GM23338 (cell line): ENCODE results near the gene CNNM1. TPM values are rescaled to one million over a fixed set of nuclear protein-coding genes. Genes with fewer than 3 reads are reported as not detected.

Experiments used
- ATAC-seq: fragments of 200-7000 bp; cut with Tn5 transposase; 3 replicates; pipeline ENCODE4 v1.9.1; 2020
- DNase-seq: peaks from one replicate; pipeline ENCODE4 v3.0.0-alpha.2; 2015; ENCODE audit warnings: low spot score
- H2AFZ ChIP-seq: fragments of 200-600 bp; sonication (generic); 2 replicates; pipeline ENCODE4 v1.8.0; 2016; ENCODE audit warnings: antibody characterized with exemption, mild to moderate bottlenecking, moderate library complexity
- H3F3A ChIP-seq: fragments of 200-600 bp; sonication (generic); replicated peaks from 2 replicates; pipeline ENCODE4 v1.8.0; 2017; ENCODE audit warnings: antibody characterized with exemption, mixed run types, low read depth
- H3K27ac ChIP-seq: fragments of 200-600 bp; sonication (generic); 2 replicates; pipeline ENCODE4 v1.6.1; 2016; ENCODE audit warnings: low read depth
- H3K27me3 ChIP-seq: fragments of 200-600 bp; sonication (generic); 2 replicates; pipeline ENCODE4 v1.8.0; 2016; ENCODE audit warnings: mild to moderate bottlenecking, mixed run types, moderate library complexity; ENCODE audit not compliant: insufficient read depth
- H3K36me3 ChIP-seq: fragments of 200-600 bp; sonication (generic); 2 replicates; pipeline ENCODE4 v1.8.0; 2016; ENCODE audit warnings: mild to moderate bottlenecking; ENCODE audit not compliant: insufficient read depth
- H3K4me1 ChIP-seq: fragments of 200-600 bp; sonication (generic); 2 replicates; pipeline ENCODE4 v1.8.0; 2016; ENCODE audit warnings: mild to moderate bottlenecking, moderate library complexity; ENCODE audit not compliant: insufficient read depth
- H3K4me2 ChIP-seq: fragments of 200-600 bp; sonication (generic); 2 replicates; pipeline ENCODE4 v1.7.1; 2017; ENCODE audit warnings: mixed run types
- H3K4me3 ChIP-seq: fragments of 200-600 bp; sonication (generic); 2 replicates; pipeline ENCODE4 v1.6.1; 2016; ENCODE audit warnings: mixed run types
- H3K79me2 ChIP-seq: fragments of 200-600 bp; sonication (generic); replicated peaks from 2 replicates; pipeline ENCODE4 v1.8.0; 2017; ENCODE audit warnings: mild to moderate bottlenecking; ENCODE audit not compliant: insufficient read depth
- H3K9me2 ChIP-seq: fragments of 200-600 bp; sonication (generic); 2 replicates; pipeline ENCODE4 v1.8.0; 2017; ENCODE audit not compliant: insufficient read depth
- H4K20me1 ChIP-seq: fragments of 200-600 bp; sonication (generic); replicated peaks from 2 replicates; pipeline ENCODE4 v1.8.0; 2017; ENCODE audit warnings: mild to moderate bottlenecking; ENCODE audit not compliant: insufficient read depth
- H3K27ac Mint-ChIP-seq: 2 replicates; pipeline ENCODE4 v1.8.0; 2020; ENCODE audit warnings: inconsistent platforms, mild to moderate bottlenecking, moderate library complexity, mixed read lengths
- H3K27me3 Mint-ChIP-seq: 3 replicates; pipeline ENCODE4 v1.8.0; 2022; ENCODE audit warnings: low read depth, mild to moderate bottlenecking, moderate library complexity, mixed read lengths, inconsistent platforms; ENCODE audit not compliant: insufficient read depth, poor library complexity
- H3K36me3 Mint-ChIP-seq: 3 replicates; pipeline ENCODE4 v1.8.0; 2021; ENCODE audit warnings: low read depth, mild to moderate bottlenecking, inconsistent platforms, moderate library complexity, mixed read lengths
- H3K4me1 Mint-ChIP-seq: 3 replicates; pipeline ENCODE4 v1.8.0; 2020; ENCODE audit warnings: mild to moderate bottlenecking, inconsistent platforms, mixed read lengths
- H3K4me3 Mint-ChIP-seq: 3 replicates; pipeline ENCODE4 v1.8.0; 2021; ENCODE audit warnings: moderate library complexity, mild to moderate bottlenecking, inconsistent platforms, mixed read lengths
- H3K9me3 Mint-ChIP-seq: 3 replicates; pipeline ENCODE4 v1.8.0; 2020; ENCODE audit warnings: moderate library complexity, mild to moderate bottlenecking, inconsistent platforms, mixed read lengths
- CREB1 ChIP-seq: fragments of 250-450 bp; sonication (Bioruptor Pico); IDR thresholded peaks from 2 replicates; pipeline ENCODE4 v1.5.0; 2020; ENCODE audit warnings: low read depth, mild to moderate bottlenecking, moderate library complexity
- EZH2phosphoT487 ChIP-seq: fragments of 200-600 bp; sonication (generic); IDR thresholded peaks from one replicate; pipeline ENCODE4 v1.8.1; 2018; ENCODE audit warnings: antibody characterized with exemption; ENCODE audit not compliant: unreplicated experiment
- JUNB ChIP-seq: IDR thresholded peaks from one replicate; pipeline ENCODE4 v1.6.1; 2016; ENCODE audit warnings: antibody characterized with exemption; ENCODE audit not compliant: unreplicated experiment
- NANOG ChIP-seq: IDR thresholded peaks from 2 replicates; pipeline ENCODE4 v1.6.1; 2016; ENCODE audit warnings: antibody characterized with exemption, borderline replicate concordance
- POLR2AphosphoS5 ChIP-seq: IDR thresholded peaks from 2 replicates; pipeline ENCODE4 v1.6.1; 2016; ENCODE audit warnings: antibody characterized with exemption, low read depth
- STAT1 ChIP-seq: IDR thresholded peaks from one replicate; pipeline ENCODE4 v1.6.1; 2016; ENCODE audit warnings: antibody characterized with exemption; ENCODE audit not compliant: unreplicated experiment
- ZNF114 ChIP-seq: fragments of 250-450 bp; sonication (Bioruptor Pico); IDR thresholded peaks from 2 replicates; pipeline ENCODE4 v1.5.0; 2020; ENCODE audit warnings: mild to moderate bottlenecking, moderate library complexity
- ZNF331 ChIP-seq: fragments of 250-450 bp; sonication (Bioruptor Pico); IDR thresholded peaks from 2 replicates; pipeline ENCODE4 v1.5.0; 2020; ENCODE audit warnings: low read depth, mild to moderate bottlenecking, moderate library complexity
- polyA plus RNA-seq: library from polyadenylated mRNA; unstranded; fragments of >200 nt; fragmentation: Nextera tagmentation; extraction: Ambion mirVana; gene quantifications from 2 replicates; pipeline ENCODE4 v1.2.1, GENCODE V29; 2016
- total RNA-seq: library from RNA; depleted of rRNA; stranded (reverse); fragments of >200 nt; shearing (Covaris generic); gene quantifications from 2 replicates; pipeline ENCODE4 v1.2.3, GENCODE V29; 2014
- TF ChIP-seq, protein P1 (sequence below): IDR thresholded peaks from 2 replicates; pipeline ENCODE4 v1.6.1; 2016; ENCODE audit warnings: antibody characterized with exemption
- TF ChIP-seq, protein P2 (sequence below), 2 experiments: fragments of 200-600 bp in 1 of 2; sonication (generic) in 1 of 2; conservative IDR thresholded peaks; 2 replicates each; pipeline versions ENCODE4 v1.5.1 to v1.6.1; 2016 to 2017; ENCODE audit warnings: antibody characterized with exemption in 2 of 2, low read depth in 2 of 2, mild to moderate bottlenecking in 2 of 2, moderate library complexity in 1 of 2
- TF ChIP-seq, protein P3 (sequence below): IDR thresholded peaks from one replicate; pipeline ENCODE4 v1.6.1; 2018; ENCODE audit warnings: antibody characterized with exemption; ENCODE audit not compliant: unreplicated experiment

Gene CNNM1
- total and polyA plus RNA-seq, 2 experiments from 2014 or later, result 0.52 to 0.90 TPM

GRCh38 chr10:99418910-99419624, 89.9 kb downstream of the CNNM1 start (continued):
- TF ChIP-seq, protein P1, sequence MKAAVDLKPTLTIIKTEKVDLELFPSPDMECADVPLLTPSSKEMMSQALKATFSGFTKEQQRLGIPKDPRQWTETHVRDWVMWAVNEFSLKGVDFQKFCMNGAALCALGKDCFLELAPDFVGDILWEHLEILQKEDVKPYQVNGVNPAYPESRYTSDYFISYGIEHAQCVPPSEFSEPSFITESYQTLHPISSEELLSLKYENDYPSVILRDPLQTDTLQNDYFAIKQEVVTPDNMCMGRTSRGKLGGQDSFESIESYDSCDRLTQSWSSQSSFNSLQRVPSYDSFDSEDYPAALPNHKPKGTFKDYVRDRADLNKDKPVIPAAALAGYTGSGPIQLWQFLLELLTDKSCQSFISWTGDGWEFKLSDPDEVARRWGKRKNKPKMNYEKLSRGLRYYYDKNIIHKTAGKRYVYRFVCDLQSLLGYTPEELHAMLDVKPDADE, result no peak
- TF ChIP-seq JUNB, result no peak
- no peak for TF ChIP-seq EZH2phosphoT487
- TF ChIP-seq POLR2AphosphoS5, result no peak
- TF ChIP-seq, protein P2, sequence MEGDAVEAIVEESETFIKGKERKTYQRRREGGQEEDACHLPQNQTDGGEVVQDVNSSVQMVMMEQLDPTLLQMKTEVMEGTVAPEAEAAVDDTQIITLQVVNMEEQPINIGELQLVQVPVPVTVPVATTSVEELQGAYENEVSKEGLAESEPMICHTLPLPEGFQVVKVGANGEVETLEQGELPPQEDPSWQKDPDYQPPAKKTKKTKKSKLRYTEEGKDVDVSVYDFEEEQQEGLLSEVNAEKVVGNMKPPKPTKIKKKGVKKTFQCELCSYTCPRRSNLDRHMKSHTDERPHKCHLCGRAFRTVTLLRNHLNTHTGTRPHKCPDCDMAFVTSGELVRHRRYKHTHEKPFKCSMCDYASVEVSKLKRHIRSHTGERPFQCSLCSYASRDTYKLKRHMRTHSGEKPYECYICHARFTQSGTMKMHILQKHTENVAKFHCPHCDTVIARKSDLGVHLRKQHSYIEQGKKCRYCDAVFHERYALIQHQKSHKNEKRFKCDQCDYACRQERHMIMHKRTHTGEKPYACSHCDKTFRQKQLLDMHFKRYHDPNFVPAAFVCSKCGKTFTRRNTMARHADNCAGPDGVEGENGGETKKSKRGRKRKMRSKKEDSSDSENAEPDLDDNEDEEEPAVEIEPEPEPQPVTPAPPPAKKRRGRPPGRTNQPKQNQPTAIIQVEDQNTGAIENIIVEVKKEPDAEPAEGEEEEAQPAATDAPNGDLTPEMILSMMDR (conservative IDR thresholded peaks at IDR 0.05; ENCODE audit: low read depth in 2 of 2), result no peak
- TF ChIP-seq STAT1, result no peak

- Mint-ChIP-seq H3K27ac (no peak overlapping the region), H3K4me1 (no peaks in the 10 kb centered on the region), H3K27me3 (no peaks in the 10 kb centered on the region), H3K4me3 (no peak overlapping the region), H3K9me3 (no peaks in the 10 kb centered on the region), H3K36me3 (peaks cover 28% of the 10 kb centered on the region)
- no peaks in the 10 kb centered on the region for H3K27me3 ChIP-seq
- H2AFZ ChIP-seq, result no peak overlapping the region
- no peak overlapping the region for H3K27ac ChIP-seq
- ATAC-seq, result no peak
- peaks cover 10% of the 10 kb centered on the region for H4K20me1 ChIP-seq
- no peak for DNase-seq
- H3K79me2 ChIP-seq, result peaks cover 37% of the 10 kb centered on the region
- H3K4me2 ChIP-seq, result no peak overlapping the region
- H3F3A ChIP-seq, result no peaks in the 10 kb centered on the region
- no peak overlapping the region for H3K4me3 ChIP-seq
- no peaks in the 10 kb centered on the region for H3K9me2 ChIP-seq
- no peaks in the 10 kb centered on the region for H3K4me1 ChIP-seq
- H3K36me3 ChIP-seq, result peaks cover 7% of the 10 kb centered on the region; the same call in 1 of the 2 replicates
- TF ChIP-seq NANOG (no peak), CREB1 (CRISPR knock-in tag) (no peak), ZNF114 (CRISPR knock-in tag) (no peak), JUNB (no peak), ZNF331 (CRISPR knock-in tag) (no peak), STAT1 (no peak)
- TF ChIP-seq, protein P2 (conservative IDR thresholded peaks at IDR 0.05; ENCODE audit: low read depth in 2 of 2), result no peak
- TF ChIP-seq, protein P3, sequence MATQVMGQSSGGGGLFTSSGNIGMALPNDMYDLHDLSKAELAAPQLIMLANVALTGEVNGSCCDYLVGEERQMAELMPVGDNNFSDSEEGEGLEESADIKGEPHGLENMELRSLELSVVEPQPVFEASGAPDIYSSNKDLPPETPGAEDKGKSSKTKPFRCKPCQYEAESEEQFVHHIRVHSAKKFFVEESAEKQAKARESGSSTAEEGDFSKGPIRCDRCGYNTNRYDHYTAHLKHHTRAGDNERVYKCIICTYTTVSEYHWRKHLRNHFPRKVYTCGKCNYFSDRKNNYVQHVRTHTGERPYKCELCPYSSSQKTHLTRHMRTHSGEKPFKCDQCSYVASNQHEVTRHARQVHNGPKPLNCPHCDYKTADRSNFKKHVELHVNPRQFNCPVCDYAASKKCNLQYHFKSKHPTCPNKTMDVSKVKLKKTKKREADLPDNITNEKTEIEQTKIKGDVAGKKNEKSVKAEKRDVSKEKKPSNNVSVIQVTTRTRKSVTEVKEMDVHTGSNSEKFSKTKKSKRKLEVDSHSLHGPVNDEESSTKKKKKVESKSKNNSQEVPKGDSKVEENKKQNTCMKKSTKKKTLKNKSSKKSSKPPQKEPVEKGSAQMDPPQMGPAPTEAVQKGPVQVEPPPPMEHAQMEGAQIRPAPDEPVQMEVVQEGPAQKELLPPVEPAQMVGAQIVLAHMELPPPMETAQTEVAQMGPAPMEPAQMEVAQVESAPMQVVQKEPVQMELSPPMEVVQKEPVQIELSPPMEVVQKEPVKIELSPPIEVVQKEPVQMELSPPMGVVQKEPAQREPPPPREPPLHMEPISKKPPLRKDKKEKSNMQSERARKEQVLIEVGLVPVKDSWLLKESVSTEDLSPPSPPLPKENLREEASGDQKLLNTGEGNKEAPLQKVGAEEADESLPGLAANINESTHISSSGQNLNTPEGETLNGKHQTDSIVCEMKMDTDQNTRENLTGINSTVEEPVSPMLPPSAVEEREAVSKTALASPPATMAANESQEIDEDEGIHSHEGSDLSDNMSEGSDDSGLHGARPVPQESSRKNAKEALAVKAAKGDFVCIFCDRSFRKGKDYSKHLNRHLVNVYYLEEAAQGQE, result no peak
- TF ChIP-seq, protein P1, result no peak
Observed at GRCh38 chr10:99419688-99420087, 90.5 kb downstream of the CNNM1 start.
